GM23248 (cell line): ENCODE measurements around the gene DAO. TPM values are rescaled to one million over a fixed set of nuclear protein-coding genes. Genes with fewer than 3 reads are reported as not detected.

Experiments
- DNase-seq: peaks from one replicate; pipeline ENCODE4 v3.0.0-alpha.2; 2015
- H2AFZ ChIP-seq: fragments of 200-600 bp; sonication (generic); 2 replicates; pipeline ENCODE4 v1.6.1; 2016; ENCODE audit warnings: antibody characterized with exemption
- H3F3A ChIP-seq: fragments of 200-600 bp; sonication (generic); 2 replicates; pipeline ENCODE4 v1.6.1; 2016; ENCODE audit warnings: mild to moderate bottlenecking, antibody characterized with exemption, mixed run types; ENCODE audit not compliant: insufficient read depth
- H3K27ac ChIP-seq: fragments of 200-600 bp; sonication (generic); 2 replicates; pipeline ENCODE4 v1.5.1; 2016; ENCODE audit warnings: mild to moderate bottlenecking
- H3K27me3 ChIP-seq: fragments of 200-600 bp; sonication (generic); replicated peaks from 2 replicates; pipeline ENCODE4 v1.6.1; 2016; ENCODE audit warnings: mild to moderate bottlenecking; ENCODE audit not compliant: insufficient read depth
- H3K36me3 ChIP-seq: fragments of 200-600 bp; sonication (generic); 2 replicates; pipeline ENCODE4 v1.6.1; 2016; ENCODE audit warnings: low read depth, mild to moderate bottlenecking
- H3K4me1 ChIP-seq: fragments of 200-600 bp; sonication (generic); 2 replicates; pipeline ENCODE4 v1.6.1; 2016; ENCODE audit warnings: mild to moderate bottlenecking; ENCODE audit not compliant: insufficient read depth
- H3K4me2 ChIP-seq: fragments of 200-600 bp; sonication (generic); one replicate; pipeline ENCODE4 v1.6.1; 2016; ENCODE audit warnings: mild to moderate bottlenecking; ENCODE audit not compliant: unreplicated experiment
- H3K4me3 ChIP-seq: fragments of 200-600 bp; sonication (generic); 2 replicates; pipeline ENCODE4 v1.5.1; 2016; ENCODE audit warnings: mild to moderate bottlenecking
- H3K79me2 ChIP-seq: fragments of 200-600 bp; sonication (generic); 2 replicates; pipeline ENCODE4 v1.6.1; 2016; ENCODE audit warnings: mild to moderate bottlenecking; ENCODE audit not compliant: insufficient read depth
- H3K9ac ChIP-seq: fragments of 200-600 bp; sonication (generic); 2 replicates; pipeline ENCODE4 v1.6.1; 2016; ENCODE audit warnings: mild to moderate bottlenecking
- H3K9me2 ChIP-seq: fragments of 200-600 bp; sonication (generic); 2 replicates; pipeline ENCODE4 v1.6.1; 2016; ENCODE audit warnings: mixed run types, mild to moderate bottlenecking, moderate library complexity; ENCODE audit not compliant: insufficient read depth
- H3K9me3 ChIP-seq: fragments of 200-600 bp; sonication (generic); one replicate; pipeline ENCODE4 v1.6.1; 2017; ENCODE audit warnings: low read depth
- H4K20me1 ChIP-seq: fragments of 200-600 bp; sonication (generic); 2 replicates; pipeline ENCODE4 v1.6.0; 2016; ENCODE audit not compliant: insufficient read depth
- EZH2 ChIP-seq: fragments of 200-600 bp; sonication (generic); IDR thresholded peaks from 2 replicates; pipeline ENCODE4 v1.6.1; 2018; ENCODE audit warnings: antibody characterized with exemption, mild to moderate bottlenecking; ENCODE audit not compliant: insufficient read depth, poor library complexity, severe bottlenecking
- EZH2phosphoT487 ChIP-seq: fragments of 200-600 bp; sonication (generic); IDR thresholded peaks from 2 replicates; pipeline ENCODE4 v1.6.1; 2018; ENCODE audit warnings: antibody characterized with exemption, moderate library complexity, mild to moderate bottlenecking, low read depth; ENCODE audit not compliant: insufficient read depth
- WGBS, 2 experiments: methylation state at CpG; one replicate each; pipeline ENCODE4 v1.1.6; 2015 to 2017; ENCODE audit warnings: low lambda C conversion rate in 2 of 2, low coverage in 1 of 2; ENCODE audit errors: missing lambda C conversion rate in 2 of 2; 5-methylcytosine and 5-hydroxymethylcytosine counted together
- in situ Hi-C: fragments of 300-500 bp; cut with MboI; formaldehyde crosslinking; loops from 2 replicates; pipeline ENCODE4 v1.15.0; 2020
- polyA plus RNA-seq: library from polyadenylated mRNA; unstranded; fragments of >200 nt; fragmentation: Nextera tagmentation; extraction: Ambion mirVana; gene quantifications from 2 replicates; pipeline ENCODE4 v1.2.1, GENCODE V29; 2016
- total RNA-seq: library from RNA; depleted of rRNA; stranded (reverse); fragments of >200 nt; shearing (Covaris generic); gene quantifications from 2 replicates; pipeline ENCODE4 v1.2.3, GENCODE V29; 2014

Gene DAO
- total and polyA plus RNA-seq, 2 experiments from 2014 or later = not detected

GRCh38 chr12:108837680-108838079, 42.2 kb upstream of the DAO start:
- peaks cover 42% of the 10 kb centered on the region; the same call in 1 of the 2 replicates for H3K36me3 ChIP-seq
- H3K27ac ChIP-seq = peak overlapping the region; percentile 100
- H3K9ac ChIP-seq = peak overlapping the region; percentile 87
- H3K9me2 ChIP-seq = no peaks in the 10 kb centered on the region
- H3F3A ChIP-seq = peaks cover 83% of the 10 kb centered on the region
- no peak for DNase-seq
- peaks cover 80% of the 10 kb centered on the region for H3K79me2 ChIP-seq
- H2AFZ ChIP-seq = no peak overlapping the region
- no peaks in the 10 kb centered on the region for H3K27me3 ChIP-seq
- in situ Hi-C loops = no loop called here
- no peaks in the 10 kb centered on the region for H3K9me3 ChIP-seq
- H3K4me2 ChIP-seq = peak overlapping the region; percentile 43
- TF ChIP-seq EZH2 (no peak), EZH2phosphoT487 (no peak)
- peak overlapping the region; percentile 26 for H3K4me3 ChIP-seq
- no peaks in the 10 kb centered on the region for H4K20me1 ChIP-seq
- H3K4me1 ChIP-seq = peaks cover 65% of the 10 kb centered on the region
- WGBS, 2 experiments = 95 to 97% methylated on average over 7 of the region's 7 CpGs

GRCh38 chr12:108838194-108839017, 41.5 kb upstream of the DAO start:
- Histone ChIP-seq H3K4me1 (peaks cover 58% of the 10 kb centered on the region), H3K4me2 (peak overlapping the region; percentile 50), H4K20me1 (no peaks in the 10 kb centered on the region), H3K4me3 (peak overlapping the region; percentile 26), H3K27me3 (no peaks in the 10 kb centered on the region), H2AFZ (no peak overlapping the region), H3K27ac (peak overlapping the region; percentile 100), H3K9me3 (no peaks in the 10 kb centered on the region), H3F3A (peaks cover 82% of the 10 kb centered on the region), H3K9ac (peak overlapping the region; percentile 87), H3K36me3 (peaks cover 48% of the 10 kb centered on the region), H3K79me2 (peaks cover 87% of the 10 kb centered on the region), H3K9me2 (no peaks in the 10 kb centered on the region)
- DNase-seq = peak; percentile 100
- in situ Hi-C loops = no loop called here
- WGBS, 2 experiments = 16% methylated on average over 14 of the region's 14 CpGs
- TF ChIP-seq EZH2phosphoT487 (no peak), EZH2 (no peak)

GRCh38 chr12:108839018-108839889, 40.6 kb upstream of the DAO start:
- Histone ChIP-seq H3K4me1 (peaks cover 50% of the 10 kb centered on the region), H3K9me2 (no peaks in the 10 kb centered on the region), H3K4me3 (peak overlapping the region; percentile 11; the same call in 1 of the 2 replicates), H3K27me3 (no peaks in the 10 kb centered on the region), H3K4me2 (peak overlapping the region; percentile 50), H3K27ac (peak overlapping the region; percentile 100), H3F3A (peaks cover 74% of the 10 kb centered on the region), H4K20me1 (no peaks in the 10 kb centered on the region), H3K79me2 (peaks cover 92% of the 10 kb centered on the region), H3K9ac (peak overlapping the region; percentile 87), H3K36me3 (peaks cover 53% of the 10 kb centered on the region), H2AFZ (no peak overlapping the region), H3K9me3 (no peaks in the 10 kb centered on the region)
- 19 to 24% methylated on average over 6 of the region's 6 CpGs for WGBS, 2 experiments
- in situ Hi-C loops = no loop called here
- TF ChIP-seq EZH2phosphoT487 (no peak), EZH2 (no peak)
- peak; percentile 84 for DNase-seq

- TF ChIP-seq EZH2 (no peak), EZH2phosphoT487 (no peak)
- no peaks in the 10 kb centered on the region for H3K9me3 ChIP-seq
- peaks cover 49% of the 10 kb centered on the region for H3K36me3 ChIP-seq
- H3K9me2 ChIP-seq = no peaks in the 10 kb centered on the region
- H3K27ac ChIP-seq = peak overlapping the region; percentile 100
- H3F3A ChIP-seq = peaks cover 68% of the 10 kb centered on the region
- peaks cover 43% of the 10 kb centered on the region for H3K4me1 ChIP-seq
- peak overlapping the region; percentile 50 for H3K4me2 ChIP-seq
- no peak for DNase-seq
- H2AFZ ChIP-seq = no peak overlapping the region
- 93% methylated on average over 10 of the region's 10 CpGs for WGBS, 2 experiments
- H3K4me3 ChIP-seq = no peak overlapping the region
- H4K20me1 ChIP-seq = no peaks in the 10 kb centered on the region
- no peaks in the 10 kb centered on the region for H3K27me3 ChIP-seq
- H3K9ac ChIP-seq = peak overlapping the region; percentile 87
- in situ Hi-C loops = no loop called here
- H3K79me2 ChIP-seq = peaks cover 92% of the 10 kb centered on the region
Measured at GRCh38 chr12:108839890-108840230, 40.0 kb upstream of the DAO start.
